Immature natural killer cell (primary cell): Measurements from ENCODE around the gene SOCS7. TPM values are rescaled to one million over a fixed set of nuclear protein-coding genes. Genes with fewer than 3 reads are reported as not detected.

Source experiments
- DNase-seq, 3 donors: peaks; one replicate each; pipeline ENCODE4 v3.0.0; 2022; ENCODE audit warnings: mixed read lengths in 1 of 3
- H3K27ac Mint-ChIP-seq, 6 donors: one replicate each; pipeline ENCODE4 v1.8.0; 2020; ENCODE audit warnings: mixed read lengths in 6 of 6, mild to moderate bottlenecking in 5 of 6, inconsistent platforms in 4 of 6, moderate library complexity in 3 of 6
- H3K27me3 Mint-ChIP-seq, 3 donors: one replicate each; pipeline ENCODE4 v1.8.0; 2020 to 2021; ENCODE audit warnings: low read depth in 3 of 3, mild to moderate bottlenecking in 3 of 3, mixed read lengths in 3 of 3, moderate library complexity in 3 of 3, inconsistent platforms in 1 of 3
- H3K36me3 Mint-ChIP-seq, 3 donors: one replicate each; pipeline ENCODE4 v1.8.0; 2020; ENCODE audit warnings: mixed read lengths in 3 of 3, inconsistent platforms in 2 of 3, mild to moderate bottlenecking in 2 of 3
- H3K4me1 Mint-ChIP-seq, 2 donors: one replicate each; pipeline ENCODE4 v1.8.0; 2020; ENCODE audit warnings: inconsistent platforms in 2 of 2, mild to moderate bottlenecking in 2 of 2, mixed read lengths in 2 of 2, moderate library complexity in 1 of 2
- H3K4me3 Mint-ChIP-seq, 5 donors: one replicate each; pipeline ENCODE4 v1.8.0; 2020; ENCODE audit warnings: mild to moderate bottlenecking in 5 of 5, mixed read lengths in 5 of 5, inconsistent platforms in 3 of 5, moderate library complexity in 3 of 5
- H3K9me3 Mint-ChIP-seq, 6 donors: one replicate each; pipeline ENCODE4 v1.8.0; 2020; ENCODE audit warnings: mild to moderate bottlenecking in 6 of 6, mixed read lengths in 6 of 6, inconsistent platforms in 4 of 6, moderate library complexity in 3 of 6
- polyA plus RNA-seq, 3 donors: library from polyadenylated mRNA; unstranded; fragments of 300-500 nt; fragmentation: Illumina TruSeq; gene quantifications; one replicate each; pipeline ENCODE4 v1.2.3, GENCODE V29; 2021

SOCS7 gene
- polyA plus RNA-seq, 3 donors from 2014 or later, result 0.62 to 0.77 (median 0.64) TPM

- no peak overlapping the region for H3K4me3 Mint-ChIP-seq
- peaks cover 8 to 13% (median 13%) of the 10 kb centered on the region in 3 donors for H3K27me3 Mint-ChIP-seq
- no peak overlapping the region for H3K27ac Mint-ChIP-seq
- DNase-seq, result no peak
- H3K4me1 Mint-ChIP-seq, result peaks cover 13 to 14% of the 10 kb centered on the region in 2 donors
- H3K9me3 Mint-ChIP-seq, result no peaks in the 10 kb centered on the region
- H3K36me3 Mint-ChIP-seq, result no peaks in the 10 kb centered on the region
Measured at GRCh38 chr17:38425031-38425430, 73.4 kb downstream of the SOCS7 start.

- H3K27ac Mint-ChIP-seq, result peak overlapping the region in 1 of 6 donors; percentile 13
Measured at GRCh38 chr17:38425744-38426143, 74.1 kb downstream of the SOCS7 start.

GRCh38 chr17:38426441-38426840, 74.8 kb downstream of the SOCS7 start:
- Mint-ChIP-seq H3K4me3 (no peak overlapping the region), H3K9me3 (no peaks in the 10 kb centered on the region), H3K27me3 (peaks cover 8 to 11% (median 9%) of the 10 kb centered on the region in 3 donors)

More at GRCh38 chr17:38425744-38426143, 74.1 kb downstream of the SOCS7 start:
- H3K4me1 Mint-ChIP-seq, result peaks cover 13 to 14% of the 10 kb centered on the region in 2 donors
- no peaks in the 10 kb centered on the region for H3K9me3 Mint-ChIP-seq
- no peak overlapping the region for H3K4me3 Mint-ChIP-seq
- H3K36me3 Mint-ChIP-seq, result no peaks in the 10 kb centered on the region
- DNase-seq, result no peak
- peaks cover 8 to 12% (median 11%) of the 10 kb centered on the region in 3 donors for H3K27me3 Mint-ChIP-seq

GRCh38 chr17:38427160-38427949, 75.7 kb downstream of the SOCS7 start:
- H3K27ac Mint-ChIP-seq, result peak overlapping the region in 2 of 6 donors; percentile 43 to 49
- peaks cover 5 to 10% (median 6%) of the 10 kb centered on the region in 3 donors for H3K27me3 Mint-ChIP-seq

More at GRCh38 chr17:38426441-38426840, 74.8 kb downstream of the SOCS7 start:
- DNase-seq, result no peak
- no peaks in the 10 kb centered on the region for H3K36me3 Mint-ChIP-seq
- no peak overlapping the region for H3K27ac Mint-ChIP-seq
- peaks cover 13 to 14% of the 10 kb centered on the region in 2 donors for H3K4me1 Mint-ChIP-seq

GRCh38 chr17:38428112-38428642, 76.5 kb downstream of the SOCS7 start, which contains the start of gene ARHGAP23:
Gene ARHGAP23, plus strand, starts transcription at chr17:38428464. Its CDS starts 22 bp downstream, at chr17:38428486.
- Mint-ChIP-seq H3K4me1 (peaks cover 13 to 14% of the 10 kb centered on the region in 2 donors), H3K27me3 (peaks cover 5 to 7% (median 6%) of the 10 kb centered on the region in 3 donors), H3K27ac (peak within 1 kb of the TSS in 4 of 6 donors; percentile 11 to 84 (median 46)), H3K36me3 (no peaks in the 10 kb centered on the region), H3K9me3 (no peaks in the 10 kb centered on the region), H3K4me3 (peak within 1 kb of the TSS; percentile 65 to 85 (median 80))
- DNase-seq, result peak; percentile 30 to 39 (median 31)

More at GRCh38 chr17:38427160-38427949, 75.7 kb downstream of the SOCS7 start:
- Mint-ChIP-seq H3K9me3 (no peaks in the 10 kb centered on the region), H3K4me3 (peak overlapping the region; percentile 65 to 85 (median 71)), H3K4me1 (peaks cover 13 to 14% of the 10 kb centered on the region in 2 donors), H3K36me3 (no peaks in the 10 kb centered on the region)
- no peak for DNase-seq

GRCh38 chr17:38428643-38429371, 77.2 kb downstream of the SOCS7 start:
- Mint-ChIP-seq H3K9me3 (no peaks in the 10 kb centered on the region), H3K4me3 (peak overlapping the region; percentile 53 to 80 (median 72)), H3K27me3 (peaks cover 5 to 9% (median 5%) of the 10 kb centered on the region in 3 donors), H3K36me3 (no peaks in the 10 kb centered on the region), H3K4me1 (peaks cover 13 to 14% of the 10 kb centered on the region in 2 donors), H3K27ac (peak overlapping the region in 1 of 6 donors; percentile 11)
- DNase-seq, result peak in 1 of 3 donors; percentile 14

GRCh38 chr17:38429476-38430100, 77.9 kb downstream of the SOCS7 start:
- Mint-ChIP-seq H3K4me3 (peak overlapping the region; percentile 53 to 80 (median 72)), H3K4me1 (peaks cover 13 to 14% of the 10 kb centered on the region in 2 donors), H3K27ac (peak overlapping the region in 3 of 6 donors; percentile 11 to 28 (median 16)), H3K9me3 (no peaks in the 10 kb centered on the region), H3K36me3 (no peaks in the 10 kb centered on the region), H3K27me3 (peaks cover 4 to 9% (median 4%) of the 10 kb centered on the region in 3 donors)
- no peak for DNase-seq

GRCh38 chr17:38430316-38430715, 78.7 kb downstream of the SOCS7 start:
- peaks cover 13 to 14% of the 10 kb centered on the region in 2 donors for H3K4me1 Mint-ChIP-seq
- peak overlapping the region in 2 of 6 donors; percentile 0 to 17 for H3K27ac Mint-ChIP-seq
- no peaks in the 10 kb centered on the region for H3K36me3 Mint-ChIP-seq
- H3K4me3 Mint-ChIP-seq, result peak overlapping the region in 3 of 5 donors; percentile 9 to 42 (median 26)
- no peak for DNase-seq
- peaks cover 2 to 12% (median 2%) of the 10 kb centered on the region in 3 donors for H3K27me3 Mint-ChIP-seq
- no peaks in the 10 kb centered on the region for H3K9me3 Mint-ChIP-seq

GRCh38 chr17:38430822-38431221, 79.2 kb downstream of the SOCS7 start:
- Mint-ChIP-seq H3K27ac (no peak overlapping the region), H3K4me1 (peaks cover 13 to 14% of the 10 kb centered on the region in 2 donors), H3K36me3 (no peaks in the 10 kb centered on the region), H3K4me3 (peak overlapping the region in 1 of 5 donors; percentile 47), H3K27me3 (peaks cover 0 to 8% (median 2%) of the 10 kb centered on the region in 3 donors), H3K9me3 (no peaks in the 10 kb centered on the region)
- no peak for DNase-seq

GRCh38 chr17:38431346-38432145, 79.9 kb downstream of the SOCS7 start:
- no peak for DNase-seq
- no peaks in the 10 kb centered on the region for H3K36me3 Mint-ChIP-seq
- H3K4me1 Mint-ChIP-seq, result peaks cover 13 to 14% of the 10 kb centered on the region in 2 donors
- no peak overlapping the region for H3K27ac Mint-ChIP-seq
- no peak overlapping the region for H3K4me3 Mint-ChIP-seq
- H3K27me3 Mint-ChIP-seq, result peaks cover 0 to 8% (median 2%) of the 10 kb centered on the region in 3 donors
- peaks cover 0 to 1% (median 0%) of the 10 kb centered on the region in 6 donors for H3K9me3 Mint-ChIP-seq

- no peak for DNase-seq
- Mint-ChIP-seq H3K27ac (no peak overlapping the region), H3K9me3 (peaks cover 0 to 1% (median 0%) of the 10 kb centered on the region in 6 donors), H3K27me3 (peaks cover 0 to 5% (median 2%) of the 10 kb centered on the region in 3 donors), H3K36me3 (no peaks in the 10 kb centered on the region), H3K4me3 (no peak overlapping the region), H3K4me1 (peaks cover 0 to 1% of the 10 kb centered on the region in 2 donors)
Measured at GRCh38 chr17:38434178-38434665, 82.6 kb downstream of the SOCS7 start.

GRCh38 chr17:38435795-38436194, 84.2 kb downstream of the SOCS7 start:
- no peak for DNase-seq
- Mint-ChIP-seq H3K9me3 (peaks cover 0 to 1% (median 0%) of the 10 kb centered on the region in 6 donors), H3K36me3 (no peaks in the 10 kb centered on the region), H3K4me1 (no peaks in the 10 kb centered on the region), H3K27me3 (peaks cover 0 to 5% (median 2%) of the 10 kb centered on the region in 3 donors), H3K27ac (no peak overlapping the region), H3K4me3 (no peak overlapping the region)
